Erythroblast (primary cell): ENCODE data around the gene IGF2BP3.
"Not testable (repeated sequence)": the region's sequence is repeated elsewhere in the genome, so short reads cannot be mapped to it uniquely, and the experiment has no call there.

ENCODE experiments used
- DNase-seq, 2 experiments: peaks; one replicate each; lab custom pipeline; 2025; lab: John Stamatoyannopoulos, UW
- GATA1 ChIP-seq: IDR thresholded peaks from 2 replicates; pipeline ENCODE4 v1.6.1; 2011; ENCODE audit warnings: low read depth, mild to moderate bottlenecking, control low read depth, low read length, moderate library complexity
- POLR2A ChIP-seq: IDR thresholded peaks from 2 replicates; pipeline ENCODE4 v1.6.1; 2011; ENCODE audit warnings: mild to moderate bottlenecking, low read length

Gene IGF2BP3

DNA sequence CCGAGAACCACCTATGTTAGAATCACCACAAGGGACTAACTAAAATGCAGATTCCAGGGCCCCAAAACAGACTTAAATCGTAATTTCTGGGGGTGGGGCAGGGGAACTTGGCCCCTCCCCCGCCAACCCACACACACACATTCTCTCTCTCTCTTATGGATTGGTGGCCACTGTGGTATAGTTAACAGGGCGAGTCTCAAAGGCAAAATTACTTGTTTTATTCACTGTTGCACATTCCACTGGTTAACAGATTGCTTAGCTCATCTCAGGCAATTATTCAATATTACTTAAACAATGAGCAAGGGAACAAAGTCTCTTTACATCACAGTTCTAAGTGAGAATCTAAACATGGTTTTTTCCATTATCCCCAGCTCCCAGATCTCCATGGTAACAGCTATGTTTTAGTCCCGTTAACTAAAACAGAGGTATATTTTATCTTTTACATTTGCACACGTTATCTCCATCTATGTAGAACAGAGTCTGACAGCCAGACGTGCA lies 38.5 kb downstream of the IGF2BP3 start:
- peak; percentile 31 to 35 for DNase-seq

DNA sequence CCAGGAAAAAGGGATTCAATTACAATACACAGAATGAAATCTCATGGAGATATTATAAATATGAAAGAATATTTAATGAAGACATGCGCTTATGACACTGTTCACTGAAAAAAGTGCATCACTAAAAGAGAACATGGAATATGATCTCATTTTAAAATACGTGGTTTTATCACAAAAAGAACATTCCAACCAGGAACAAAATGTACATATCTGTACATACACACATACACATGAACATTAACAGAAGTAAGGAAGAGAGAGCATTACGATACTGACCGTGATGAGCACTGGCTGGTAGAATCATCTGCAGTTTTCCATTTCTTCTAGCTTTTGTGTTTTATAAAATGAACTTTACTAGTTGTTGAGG lies 39.4 kb downstream of the IGF2BP3 start:
- TF ChIP-seq POLR2A (no peak), GATA1 (no peak)

More for the DNA sequence above, 38.5 kb downstream of the IGF2BP3 start:
- TF ChIP-seq GATA1, result no peak
- TF ChIP-seq POLR2A, result no peak

DNA sequence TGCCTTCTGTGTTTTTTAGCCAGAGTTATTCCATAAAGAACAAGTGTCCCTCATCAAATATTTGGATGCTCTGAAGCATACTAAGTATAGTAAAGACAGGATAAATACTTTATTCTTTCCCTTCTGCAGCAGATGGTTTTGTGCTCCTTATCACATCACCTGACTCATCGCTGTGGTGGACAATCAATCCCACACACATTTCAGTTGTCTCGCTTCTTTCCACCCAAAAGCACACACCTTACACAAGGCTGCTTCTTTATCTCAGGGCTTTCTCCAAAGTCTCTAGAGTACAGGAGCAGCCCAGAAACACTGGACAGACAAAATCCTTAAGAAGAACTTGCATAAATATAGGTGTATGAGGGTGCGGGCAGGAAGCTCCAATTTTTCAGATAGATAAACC lies 43.4 kb downstream of the IGF2BP3 start:
- DNase-seq, result peak; percentile 68 to 84
- TF ChIP-seq GATA1 (no peak), POLR2A (no peak)

More for the DNA sequence above, 39.4 kb downstream of the IGF2BP3 start:
- DNase-seq, result no peak

DNA sequence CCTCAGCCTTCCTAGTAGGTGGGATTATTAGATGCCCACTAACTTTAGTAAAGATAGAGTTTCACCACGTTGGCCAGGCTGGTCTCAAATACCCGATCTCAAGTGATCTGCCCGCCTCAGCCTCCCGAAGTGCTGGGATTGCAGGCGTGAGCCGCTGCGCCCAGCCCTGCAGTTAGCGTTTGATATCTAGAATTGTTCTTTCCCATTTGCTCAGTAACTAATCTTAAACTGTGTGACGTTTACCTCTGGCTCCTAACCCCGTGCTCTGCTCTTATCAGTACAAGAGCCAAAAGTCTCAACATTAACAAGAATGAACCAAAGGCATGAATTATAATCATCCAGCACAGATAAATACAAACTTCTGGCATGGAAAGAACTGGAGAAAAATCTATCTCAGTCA lies 47.4 kb downstream of the IGF2BP3 start:
- no peak for TF ChIP-seq POLR2A
- TF ChIP-seq GATA1, result no peak
- DNase-seq, result peak; percentile 52 to 72

DNA sequence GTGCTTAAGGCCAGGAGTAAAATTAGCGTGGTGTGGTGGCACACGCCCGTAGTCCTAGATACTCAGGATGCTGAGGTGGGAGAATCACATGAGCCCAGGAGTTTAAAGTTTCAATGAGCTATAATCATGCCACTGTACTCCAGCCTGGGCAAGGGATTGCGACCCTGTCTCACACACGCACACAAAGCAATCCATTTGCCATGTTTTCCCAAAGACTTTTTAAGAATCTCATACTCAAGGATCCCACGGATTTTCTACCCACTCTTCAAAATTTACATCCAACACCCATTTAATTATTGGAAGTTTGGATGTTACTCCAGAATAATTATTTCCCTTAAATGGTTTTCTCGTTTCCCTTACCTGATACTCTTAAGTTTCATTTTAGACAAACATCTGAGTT lies 47.9 kb downstream of the IGF2BP3 start:
- DNase-seq, result no peak
- TF ChIP-seq GATA1 (no peak), POLR2A (no peak)

DNA sequence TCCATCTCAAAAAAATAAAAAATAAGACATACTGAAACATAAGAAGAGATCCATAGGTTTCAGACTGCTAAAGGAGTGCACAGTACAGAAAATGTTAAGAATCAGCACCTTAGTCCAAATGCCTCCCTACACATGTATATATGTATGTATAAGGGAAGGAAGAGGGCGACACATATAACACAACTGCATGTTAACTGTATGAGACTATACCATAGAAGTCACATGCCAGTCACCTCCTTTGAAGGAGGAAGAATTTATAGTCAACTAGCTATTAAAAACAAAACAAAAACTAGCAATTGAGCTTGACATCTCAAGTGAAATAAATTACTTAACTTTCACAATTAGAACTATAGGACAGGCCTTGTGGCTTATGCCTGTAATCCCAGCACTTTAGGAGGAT lies 50.4 kb downstream of the IGF2BP3 start:
- no peak for DNase-seq
- TF ChIP-seq POLR2A (no peak), GATA1 (no peak)

DNA sequence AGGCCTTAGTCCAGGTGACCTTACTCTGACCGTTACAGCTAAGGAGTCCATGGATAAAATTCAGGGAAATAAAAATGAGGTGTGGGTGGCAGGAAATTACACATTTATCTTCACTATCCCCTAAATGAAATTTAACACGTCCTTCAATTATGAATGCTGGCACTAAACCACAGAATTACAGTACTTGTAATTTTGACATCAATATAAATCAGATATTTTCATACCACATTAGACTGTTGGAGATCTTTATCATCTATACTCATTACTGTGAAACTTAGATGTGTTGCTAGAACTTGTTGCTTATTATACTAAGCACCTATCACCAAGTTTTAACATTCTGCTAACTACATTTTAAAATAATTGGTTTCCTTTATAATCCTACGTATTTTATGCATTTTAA lies 51.1 kb downstream of the IGF2BP3 start:
- TF ChIP-seq GATA1, result no peak
- TF ChIP-seq POLR2A, result no peak
- DNase-seq, result no peak

DNA sequence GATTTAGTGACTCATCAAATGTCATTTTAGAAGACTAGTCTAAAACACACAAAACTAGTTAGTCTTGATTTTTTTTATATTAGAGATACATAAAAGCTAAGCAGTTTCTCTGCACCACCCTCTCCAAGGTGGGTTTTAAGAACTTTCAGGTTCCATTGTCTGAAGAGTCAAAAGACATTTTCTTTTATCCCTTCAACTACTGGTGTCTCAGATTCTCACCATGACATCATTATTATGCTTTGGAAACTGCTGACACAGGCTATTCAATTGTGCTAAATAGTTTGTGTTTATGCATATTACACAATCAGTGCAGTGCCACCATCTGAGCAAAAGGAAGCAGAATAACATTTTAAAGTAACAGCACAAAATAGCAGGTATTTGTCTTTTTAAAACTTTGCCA lies 52.2 kb downstream of the IGF2BP3 start:
- TF ChIP-seq POLR2A (no peak), GATA1 (no peak)
- no peak for DNase-seq

DNA sequence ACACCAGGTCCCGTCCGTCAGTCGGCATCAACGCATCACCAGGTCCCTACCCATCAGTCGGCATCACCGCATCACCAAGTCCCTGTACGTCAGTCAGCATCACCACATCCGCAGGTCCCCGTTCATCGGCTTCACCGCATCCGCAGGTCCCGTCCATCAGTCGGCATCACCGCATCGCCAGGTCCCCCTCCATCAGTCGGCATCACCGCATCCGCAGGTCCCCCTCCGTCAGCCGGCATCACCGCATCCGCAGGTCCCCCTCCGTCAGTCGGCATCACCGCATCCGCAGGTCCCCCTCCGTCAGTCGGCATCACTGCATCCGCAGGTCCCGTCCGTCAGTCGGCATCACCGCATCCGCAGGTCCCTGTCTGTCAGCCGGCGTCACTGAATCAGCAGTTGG lies 55.1 kb downstream of the IGF2BP3 start:
- DNase-seq, result peak in 1 of 2 experiments; percentile 8
- TF ChIP-seq POLR2A (no peak), GATA1 (no peak)

DNA sequence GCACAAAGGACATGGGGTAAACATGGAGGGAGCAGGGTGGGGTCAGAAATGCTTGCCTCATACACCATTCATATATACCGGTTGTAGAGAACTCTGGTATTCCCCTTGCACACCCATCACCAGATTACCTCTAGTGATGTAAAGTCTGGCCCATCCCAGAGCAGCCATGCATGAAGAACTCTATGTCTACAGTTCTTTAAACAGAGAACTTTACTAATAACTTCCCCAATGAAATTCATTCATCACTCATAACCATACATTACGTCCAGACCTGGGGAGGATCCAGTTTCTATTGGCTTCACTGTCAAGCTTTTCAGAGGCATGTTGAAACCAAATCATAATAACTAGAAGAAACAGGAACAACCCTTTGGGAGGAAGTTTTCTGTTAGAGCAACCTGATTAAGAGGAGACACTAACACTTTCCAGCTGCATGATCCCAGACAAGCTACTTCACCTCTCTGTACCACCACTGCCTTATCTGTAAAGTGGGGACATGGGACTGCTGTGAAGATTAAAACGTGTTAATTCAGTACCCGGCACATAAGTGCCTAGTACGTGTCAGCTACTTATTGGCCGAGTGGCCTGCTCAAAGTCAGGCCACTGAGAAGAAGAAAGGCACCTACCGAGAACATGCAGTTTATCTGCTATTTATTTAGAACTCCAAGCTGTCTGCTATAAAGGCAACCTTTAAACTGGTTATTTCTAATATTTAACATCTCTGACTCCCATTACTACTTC lies 59.7 kb downstream of the IGF2BP3 start:
- TF ChIP-seq POLR2A, result no peak
- TF ChIP-seq GATA1, result no peak
- no peak for DNase-seq

DNA sequence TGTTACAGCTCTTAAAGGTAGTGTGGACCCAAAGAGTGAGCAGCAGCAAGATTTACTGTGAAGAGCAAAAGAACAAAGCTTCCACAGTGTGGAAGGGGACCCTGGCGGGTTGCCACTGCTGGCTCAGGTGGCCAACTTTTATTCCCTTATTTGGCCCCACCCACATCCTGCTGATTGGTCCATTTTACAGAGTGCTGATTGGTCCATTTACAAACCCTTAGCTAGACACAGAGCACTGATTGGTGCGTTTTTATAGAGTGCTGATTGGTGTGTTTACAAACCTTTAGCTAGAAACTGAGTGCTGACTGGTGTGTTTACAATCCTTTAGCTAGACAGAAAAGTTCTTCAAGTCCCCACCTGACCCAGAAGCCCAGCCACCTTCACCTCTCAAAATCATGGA lies 63.7 kb downstream of the IGF2BP3 start:
- DNase-seq, result peak in 1 of 2 experiments; percentile 16

DNA sequence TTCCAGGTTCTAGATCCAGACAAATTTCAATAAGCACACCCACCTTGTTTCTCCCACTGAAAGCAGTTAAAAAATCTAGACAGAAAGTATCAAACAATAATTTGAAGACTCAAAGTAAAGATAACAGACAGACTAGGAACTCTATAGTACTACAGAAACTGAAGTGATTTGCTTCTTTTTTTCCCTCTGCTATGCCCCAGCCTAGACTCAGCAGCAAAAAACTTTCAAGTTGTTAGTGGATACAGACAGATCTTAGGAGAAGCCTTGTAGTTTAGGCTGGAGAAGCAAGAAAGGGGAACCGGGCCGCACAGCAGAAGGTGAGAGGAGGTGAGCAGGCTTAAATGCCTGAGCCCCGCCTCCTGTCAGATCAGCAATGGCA lies 65.1 kb downstream of the IGF2BP3 start:
- no peak for DNase-seq
- no peak for TF ChIP-seq GATA1
- TF ChIP-seq POLR2A, result no peak

DNA sequence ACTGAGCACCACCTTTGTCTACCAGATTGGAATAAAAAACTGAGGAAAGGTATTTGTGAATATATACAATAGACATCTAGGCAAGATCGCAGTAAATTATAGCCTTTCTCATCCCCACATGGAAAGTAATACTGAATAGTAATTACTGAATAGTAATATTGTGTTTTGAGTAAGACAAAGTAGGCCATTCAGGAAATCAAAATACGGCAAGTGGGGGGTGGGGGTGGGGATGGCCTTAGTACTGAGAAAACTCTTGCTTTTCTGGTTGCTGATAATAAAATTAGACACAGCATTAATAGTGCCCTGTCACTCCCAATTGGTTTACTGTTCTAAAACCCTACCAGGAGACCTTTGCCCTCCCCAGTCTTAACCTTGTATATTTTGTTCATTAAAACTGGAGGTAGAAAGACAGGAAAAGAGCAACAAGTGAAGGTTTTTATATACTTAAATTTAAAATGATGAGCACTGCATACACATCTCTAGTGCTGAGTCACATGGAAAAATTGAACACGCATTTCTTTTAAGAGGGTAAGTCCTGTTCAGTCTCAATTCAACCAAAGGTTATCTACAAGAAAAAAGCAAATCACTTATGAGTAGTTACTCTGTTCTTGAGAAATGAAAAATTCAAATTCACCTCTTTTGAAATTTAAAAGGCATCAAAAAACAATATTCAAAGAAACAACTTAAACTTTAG lies 65.6 kb downstream of the IGF2BP3 start:
- DNase-seq, result no peak
- TF ChIP-seq GATA1, result no peak
- no peak for TF ChIP-seq POLR2A

DNA sequence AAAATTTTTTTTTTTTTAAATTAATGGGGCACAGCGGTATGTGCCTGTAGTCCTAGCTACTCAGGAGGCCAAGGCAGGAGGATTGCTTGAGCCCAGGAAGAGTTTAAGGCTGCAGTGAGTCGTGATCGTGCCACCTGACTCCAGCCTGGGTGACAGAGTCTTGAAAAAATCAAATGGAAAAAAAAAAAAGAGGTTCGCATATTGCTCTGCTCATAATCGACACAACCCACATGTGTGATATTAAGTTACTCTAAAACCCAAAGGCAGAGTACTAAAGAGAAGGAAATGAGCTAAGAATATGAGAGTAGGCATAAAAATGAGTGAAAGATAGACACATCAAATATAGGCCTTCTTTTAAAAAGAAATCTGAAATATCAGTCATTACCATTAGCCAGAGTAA lies 66.3 kb downstream of the IGF2BP3 start:
- no peak for TF ChIP-seq POLR2A
- no peak for TF ChIP-seq GATA1
- no peak for DNase-seq

DNA sequence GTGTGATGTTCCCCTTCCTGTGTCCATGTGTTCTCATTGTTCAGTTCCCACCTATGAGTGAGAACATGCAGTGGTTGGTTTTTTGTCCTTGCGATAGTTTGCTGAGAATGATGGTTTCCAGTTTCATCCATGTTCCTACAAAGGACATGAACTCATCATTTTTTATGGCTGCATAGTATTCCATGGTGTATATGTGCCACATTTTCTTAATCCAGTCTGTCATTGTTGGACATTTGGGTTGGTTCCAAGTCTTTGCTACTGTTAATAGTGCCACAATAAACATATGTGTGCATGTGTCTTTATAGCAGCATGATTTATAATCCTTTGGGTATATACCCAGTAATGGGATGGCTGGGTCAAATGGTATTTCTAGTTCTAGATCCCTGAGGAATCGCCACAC lies 72.2 kb downstream of the IGF2BP3 start:
- DNase-seq, result not testable (repeated sequence)
